HepG2 (cell line): ENCODE data around the gene RHEBL1. TPM values are rescaled to one million over a fixed set of nuclear protein-coding genes. Genes with fewer than 3 reads are reported as not detected.

ENCODE experiments used
- ATF7 ChIP-seq, 2 experiments: fragments of 450-650 bp in 1 of 2; sonication (generic) in 1 of 2; formaldehyde crosslinking in 1 of 2; IDR thresholded peaks; 2 replicates each; pipeline versions ENCODE4 v1.4.0 to v1.6.1; 2016 to 2020; ENCODE audit warnings: antibody characterized with exemption in 1 of 2, mild to moderate bottlenecking in 1 of 2, missing genetic modification reagents in 1 of 2
- ATRX ChIP-seq: sonication (generic); formaldehyde crosslinking; IDR thresholded peaks from 2 replicates; pipeline ENCODE4 v1.4.0; 2020; ENCODE audit warnings: missing genetic modification reagents, borderline replicate concordance
- MTF2 ChIP-seq: sonication (generic); formaldehyde crosslinking; IDR thresholded peaks from 2 replicates; pipeline ENCODE4 v1.5.0; 2020; ENCODE audit warnings: missing genetic modification reagents, borderline replicate concordance
- NCOA1 ChIP-seq: sonication (generic); formaldehyde crosslinking; IDR thresholded peaks from 2 replicates; pipeline ENCODE4 v1.9.0; 2021; ENCODE audit warnings: missing genetic modification reagents
- NFKB2 ChIP-seq: sonication (generic); formaldehyde crosslinking; IDR thresholded peaks from 2 replicates; pipeline ENCODE4 v1.4.0; 2020; ENCODE audit warnings: missing genetic modification reagents, borderline replicate concordance
- NR2F1 ChIP-seq, 2 experiments: fragments of 450-650 bp in 1 of 2; formaldehyde crosslinking in 1 of 2; IDR thresholded peaks; 2 replicates each; pipeline versions ENCODE4 v1.5.0 to v1.6.1; 2016 to 2020; ENCODE audit warnings: mild to moderate bottlenecking in 1 of 2, missing compliant biosample characterization in 1 of 2, missing genetic modification reagents in 1 of 2, moderate library complexity in 1 of 2
- POGZ ChIP-seq: sonication (generic); formaldehyde crosslinking; IDR thresholded peaks from 2 replicates; pipeline ENCODE4 v1.4.0; 2020; ENCODE audit warnings: mild to moderate bottlenecking, missing genetic modification reagents
- SRF ChIP-seq: IDR thresholded peaks from 2 replicates; pipeline ENCODE4 v1.6.1; 2011; ENCODE audit warnings: mild to moderate bottlenecking, low read depth, low read length, moderate library complexity
- STAT6 ChIP-seq: sonication (generic); formaldehyde crosslinking; IDR thresholded peaks from 2 replicates; pipeline ENCODE4 v1.4.0; 2020; ENCODE audit warnings: missing genetic modification reagents, mild to moderate bottlenecking, borderline replicate concordance
- TBL1XR1 ChIP-seq: fragments of 150-350 bp; IDR thresholded peaks from 2 replicates; pipeline ENCODE4 v1.6.1; 2014; ENCODE audit warnings: borderline replicate concordance, low read length; ENCODE audit not compliant: partially characterized antibody
- TP53 ChIP-seq: sonication (generic); formaldehyde crosslinking; conservative IDR thresholded peaks from 2 replicates; pipeline ENCODE4 v1.4.0; 2020; ENCODE audit warnings: missing genetic modification reagents
- ZBTB1 ChIP-seq: sonication (generic); formaldehyde crosslinking; IDR thresholded peaks from 2 replicates; pipeline ENCODE4 v1.4.0; 2020; ENCODE audit warnings: missing genetic modification reagents, borderline replicate concordance
- ZBTB43 ChIP-seq: sonication (generic); formaldehyde crosslinking; conservative IDR thresholded peaks from 2 replicates; pipeline ENCODE4 v1.4.0; 2020; ENCODE audit warnings: missing genetic modification reagents
- ZNF20 ChIP-seq: sonication (generic); formaldehyde crosslinking; IDR thresholded peaks from 2 replicates; pipeline ENCODE4 v1.4.0; 2020; ENCODE audit warnings: mild to moderate bottlenecking, moderate library complexity, missing genetic modification reagents
- ZNF225 ChIP-seq: sonication (generic); formaldehyde crosslinking; IDR thresholded peaks from 2 replicates; pipeline ENCODE4 v1.4.0; 2020; ENCODE audit warnings: mild to moderate bottlenecking, missing genetic modification reagents
- ZNF296 ChIP-seq: sonication (generic); formaldehyde crosslinking; conservative IDR thresholded peaks from 2 replicates; pipeline ENCODE4 v1.5.0; 2020; ENCODE audit warnings: mild to moderate bottlenecking, missing genetic modification reagents
- ZNF317 ChIP-seq: sonication (generic); formaldehyde crosslinking; IDR thresholded peaks from 2 replicates; pipeline ENCODE4 v1.5.0; 2020; ENCODE audit warnings: mild to moderate bottlenecking, missing genetic modification reagents
- ZNF382 ChIP-seq: sonication (generic); formaldehyde crosslinking; IDR thresholded peaks from 2 replicates; pipeline ENCODE4 v1.5.0; 2020; ENCODE audit warnings: missing genetic modification reagents, mild to moderate bottlenecking, borderline replicate concordance
- ZNF512 ChIP-seq: sonication (generic); formaldehyde crosslinking; IDR thresholded peaks from 2 replicates; pipeline ENCODE4 v1.4.0; 2020; ENCODE audit warnings: mild to moderate bottlenecking, missing genetic modification reagents
- ZNF720 ChIP-seq: sonication (generic); formaldehyde crosslinking; IDR thresholded peaks from 2 replicates; pipeline ENCODE4 v1.4.0; 2020; ENCODE audit warnings: missing genetic modification reagents
- ZSCAN5A ChIP-seq: sonication (generic); formaldehyde crosslinking; IDR thresholded peaks from 2 replicates; pipeline ENCODE4 v1.8.0; 2022; ENCODE audit warnings: mild to moderate bottlenecking, missing genetic modification reagents, borderline replicate concordance
- polyA plus RNA-seq, 8 experiments: library from polyadenylated mRNA; depleted of rRNA in 3 of 8; stranded (reverse) in 7 of 8; unstranded in 1 of 8; fragments of >200 nt; fragmentation: Illumina TruSeq in 4 of 8; extraction: Trizol in 4 of 8; gene quantifications; 2 replicates each; pipeline versions ENCODE4 v1.2.1 to v1.2.3, GENCODE V29; 2011 to 2016; ENCODE audit warnings: low read depth in 4 of 8, missing spikeins in 1 of 8, mixed read lengths in 1 of 8; ENCODE audit not compliant: insufficient read depth in 1 of 8
- total RNA-seq, 5 experiments: library from RNA; depleted of rRNA; stranded (reverse); fragments of >200 nt; fragmentation: Illumina TruSeq; extraction: Trizol; gene quantifications; 2 replicates each; pipeline ENCODE4 v1.2.3, GENCODE V29; 2016; ENCODE audit warnings: low read depth in 1 of 5

RHEBL1 gene
- total and polyA plus RNA-seq, 2 of the 13 experiments (the other 11 are each of a cell fraction or from before 2014, with no cell fraction given): 1.4 to 2.5 TPM

- no peak for TF ChIP-seq NR2F1 (CRISPR knock-in tag; IDR thresholded peaks at IDR 0.05)
- 0 out of 2 replicates have a peak, but pooled peaks have one; percentile 44 for TF ChIP-seq SRF
- TF ChIP-seq ZNF317: peak; percentile 59; the same call in 1 of the 2 replicates
- no peak for TF ChIP-seq ATF7 (IDR thresholded peaks at IDR 0.05)
- TF ChIP-seq ATF7 (CRISPR knock-in tag; IDR thresholded peaks at IDR 0.05): 0 out of 2 replicates have a peak, but pooled peaks have one; percentile 52
- TF ChIP-seq ZNF20 (CRISPR knock-in tag): no peak
- no peak for TF ChIP-seq ZNF720
- TF ChIP-seq ZBTB1 (CRISPR knock-in tag): no peak
- TF ChIP-seq ZSCAN5A (CRISPR knock-in tag): no peak
- no peak for TF ChIP-seq ZBTB43
- no peak; the same call in 1 of the 2 replicates for TF ChIP-seq POGZ (CRISPR knock-in tag)
- TF ChIP-seq ZNF512 (CRISPR knock-in tag): no peak
- no peak; the same call in 1 of the 2 replicates for TF ChIP-seq ZNF225 (CRISPR knock-in tag)
- TF ChIP-seq NCOA1 (CRISPR knock-in tag): peak; percentile 33; the same call in 1 of the 2 replicates
- TF ChIP-seq MTF2 (CRISPR knock-in tag): no peak
- TF ChIP-seq TBL1XR1: no peak
- peak; percentile 68; the same call in 1 of the 2 replicates for TF ChIP-seq STAT6 (CRISPR knock-in tag)
- TF ChIP-seq ZNF296 (CRISPR knock-in tag): no peak
- TF ChIP-seq ATRX (CRISPR knock-in tag): no peak
- peak; percentile 49; the same call in 1 of the 2 replicates for TF ChIP-seq NFKB2 (CRISPR knock-in tag)
- peak; percentile 72; the same call in 1 of the 2 replicates for TF ChIP-seq TP53 (CRISPR knock-in tag)
- TF ChIP-seq ZNF382: no peak
Observed at GRCh38 chr12:49018261-49019119, 51.3 kb downstream of the RHEBL1 start, which contains the start of gene PRKAG1 (continued).
